K562 (cell line): ENCODE measurements around the gene CNGA1. TPM values are rescaled to one million over a fixed set of nuclear protein-coding genes. Genes with fewer than 3 reads are reported as not detected.

Source experiments
- GMEB1 ChIP-seq: fragments of 250-450 bp; sonication (Bioruptor Pico); IDR thresholded peaks from 2 replicates; pipeline ENCODE4 v1.4.0; 2020; ENCODE audit warnings: mild to moderate bottlenecking
- IFI16 ChIP-seq: fragments of 250-450 bp; sonication (Bioruptor Pico); IDR thresholded peaks from 2 replicates; pipeline ENCODE4 v2.1.2; 2022; ENCODE audit warnings: mild to moderate bottlenecking, inconsistent platforms
- KAT8 ChIP-seq: fragments of 450-650 bp; IDR thresholded peaks from 2 replicates; pipeline ENCODE4 v1.6.1; 2016; ENCODE audit warnings: low read depth, mild to moderate bottlenecking
- KHSRP ChIP-seq: fragments of 450-650 bp; IDR thresholded peaks from 2 replicates; pipeline ENCODE4 v1.6.1; 2017
- MTA2 ChIP-seq: fragments of 450-650 bp; IDR thresholded peaks from 2 replicates; pipeline ENCODE4 v1.6.1; 2016; ENCODE audit warnings: low read depth
- MXD1 ChIP-seq: fragments of 250-450 bp; sonication (Bioruptor Pico); IDR thresholded peaks from 2 replicates; pipeline ENCODE4 v1.8.0; 2021; ENCODE audit warnings: borderline replicate concordance, mild to moderate bottlenecking, moderate library complexity; ENCODE audit not compliant: poor library complexity, severe bottlenecking
- MYNN ChIP-seq, 2 experiments: sonication (generic); formaldehyde crosslinking in 1 of 2; IDR thresholded peaks; 2 replicates each; pipeline versions ENCODE4 v1.5.0 to v1.6.1; 2016 to 2020; ENCODE audit warnings: antibody characterized with exemption in 1 of 2, missing genetic modification reagents in 1 of 2
- NCOA6 ChIP-seq: fragments of 450-650 bp; IDR thresholded peaks from 2 replicates; pipeline ENCODE4 v1.6.1; 2017; ENCODE audit warnings: mild to moderate bottlenecking
- NUFIP1 ChIP-seq: fragments of 450-650 bp; IDR thresholded peaks from 2 replicates; pipeline ENCODE4 v1.6.1; 2018; ENCODE audit not compliant: partially characterized antibody
- POLR2G ChIP-seq: fragments of 200-400 bp; formaldehyde crosslinking; IDR thresholded peaks from 2 replicates; pipeline ENCODE4 v1.6.1; 2017; ENCODE audit warnings: low read depth, mild to moderate bottlenecking, antibody characterized with exemption, low read length, moderate library complexity
- RAD21 ChIP-seq, 2 experiments: fragments of 250-450 bp in 1 of 2; fragments of 450-650 bp in 1 of 2; sonication (Bioruptor Pico) in 1 of 2; formaldehyde crosslinking in 1 of 2; IDR thresholded peaks in 1 of 2; conservative IDR thresholded peaks in 1 of 2; 2 replicates each; pipeline versions ENCODE4 v1.4.0 to v1.8.0; 2020 to 2022; ENCODE audit warnings: mild to moderate bottlenecking in 2 of 2, moderate library complexity in 1 of 2
- SIRT6 ChIP-seq: IDR thresholded peaks from one replicate; pipeline ENCODE4 v1.6.1; 2012; ENCODE audit warnings: low read depth, mild to moderate bottlenecking, control low read depth, inconsistent platforms, low read length, moderate library complexity
- TBP ChIP-seq: optimal IDR thresholded peaks from 2 replicates; pipeline ENCODE3; 2011; ENCODE audit warnings: low read depth, low read length, improper control_type of control experiment
- TSHZ1 ChIP-seq: fragments of 250-450 bp; sonication (Bioruptor Pico); IDR thresholded peaks from 2 replicates; pipeline ENCODE4 v1.4.0; 2020; ENCODE audit warnings: mild to moderate bottlenecking, moderate library complexity
- XRCC5 ChIP-seq: fragments of 200-400 bp; formaldehyde crosslinking; IDR thresholded peaks from 2 replicates; pipeline ENCODE4 v1.6.1; 2017; ENCODE audit warnings: low read depth, mild to moderate bottlenecking, low read length
- ZNF12 ChIP-seq: sonication (generic); formaldehyde crosslinking; IDR thresholded peaks from 2 replicates; pipeline ENCODE4 v1.4.0; 2020; ENCODE audit warnings: mild to moderate bottlenecking, missing genetic modification reagents
- ZNF445 ChIP-seq: fragments of 250-450 bp; sonication (Bioruptor Pico); IDR thresholded peaks from 2 replicates; pipeline ENCODE4 v1.4.0; 2020; ENCODE audit warnings: low read depth, mild to moderate bottlenecking, moderate library complexity
- ZNF830 ChIP-seq: fragments of 250-450 bp; sonication (Bioruptor Pico); IDR thresholded peaks from 2 replicates; pipeline ENCODE4 v1.5.0; 2021; ENCODE audit warnings: mild to moderate bottlenecking
- polyA plus RNA-seq, 8 experiments: library from polyadenylated mRNA; depleted of rRNA in 4 of 8; stranded (reverse) in 5 of 8; unstranded in 3 of 8; fragments of >200 nt; fragmentation: Nextera tagmentation in 2 of 8; fragmentation: Illumina TruSeq in 1 of 8; extraction: Ambion mirVana in 2 of 8; extraction: Trizol in 1 of 8; gene quantifications; 2 replicates each; pipeline versions ENCODE4 v1.2.1 to v1.2.3, GENCODE V29; 2011 to 2014; ENCODE audit warnings: inconsistent platforms in 1 of 8, missing spikeins in 1 of 8
- total RNA-seq, 7 experiments: library from RNA; depleted of rRNA in 6 of 7; stranded (reverse); fragments of >200 nt in 6 of 7; fragmentation: Illumina TruSeq in 2 of 7; extraction: Trizol in 2 of 7; gene quantifications; 2 replicates each; pipeline versions ENCODE4 v1.2.1 to v1.2.3, GENCODE V29; 2011 to 2021; ENCODE audit warnings: low replicate concordance in 1 of 7
- TF ChIP-seq, protein P1 (sequence below), 2 experiments: IDR thresholded peaks; 2 replicates each; pipeline ENCODE4 v1.6.1; 2012; ENCODE audit warnings: improper control_type of control experiment in 2 of 2, low read depth in 2 of 2, low read length in 2 of 2, borderline replicate concordance in 1 of 2
- TF ChIP-seq, protein P2 (sequence below): fragments of 250-450 bp; sonication (Bioruptor Pico); IDR thresholded peaks from 2 replicates; pipeline ENCODE4 v1.8.0; 2021; ENCODE audit warnings: moderate library complexity, mild to moderate bottlenecking, inconsistent platforms

The CNGA1 gene
- total and polyA plus RNA-seq, 9 of the 15 experiments (the other 6 are each of a cell fraction or from before 2014, with no cell fraction given), result 0.03 to 0.29 (median 0.04) TPM; not detected in 5

- TF ChIP-seq TBP (peak; percentile 89), IFI16 (CRISPR knock-in tag) (no peak), NCOA6 (no peak), ZNF445 (CRISPR knock-in tag) (no peak), RAD21 (CRISPR knock-in tag; conservative IDR thresholded peaks at IDR 0.05 in 1 of 2, IDR thresholded peaks at IDR 0.05 in 1 of 2) (no peak), MXD1 (CRISPR knock-in tag) (peak; percentile 55), ZNF830 (CRISPR knock-in tag) (no peak), MTA2 (peak; percentile 76), POLR2G (peak; percentile 97), KAT8 (no peak), GMEB1 (CRISPR knock-in tag) (peak; percentile 85), SIRT6 (no peak), KHSRP (no peak), MYNN (IDR thresholded peaks at IDR 0.05) (no peak), MYNN (CRISPR knock-in tag; IDR thresholded peaks at IDR 0.05) (no peak), XRCC5 (0 out of 2 replicates have a peak, but pooled peaks have one; percentile 45), TSHZ1 (CRISPR knock-in tag) (no peak), NUFIP1 (no peak), ZNF12 (CRISPR knock-in tag) (no peak)
- TF ChIP-seq, protein P1, sequence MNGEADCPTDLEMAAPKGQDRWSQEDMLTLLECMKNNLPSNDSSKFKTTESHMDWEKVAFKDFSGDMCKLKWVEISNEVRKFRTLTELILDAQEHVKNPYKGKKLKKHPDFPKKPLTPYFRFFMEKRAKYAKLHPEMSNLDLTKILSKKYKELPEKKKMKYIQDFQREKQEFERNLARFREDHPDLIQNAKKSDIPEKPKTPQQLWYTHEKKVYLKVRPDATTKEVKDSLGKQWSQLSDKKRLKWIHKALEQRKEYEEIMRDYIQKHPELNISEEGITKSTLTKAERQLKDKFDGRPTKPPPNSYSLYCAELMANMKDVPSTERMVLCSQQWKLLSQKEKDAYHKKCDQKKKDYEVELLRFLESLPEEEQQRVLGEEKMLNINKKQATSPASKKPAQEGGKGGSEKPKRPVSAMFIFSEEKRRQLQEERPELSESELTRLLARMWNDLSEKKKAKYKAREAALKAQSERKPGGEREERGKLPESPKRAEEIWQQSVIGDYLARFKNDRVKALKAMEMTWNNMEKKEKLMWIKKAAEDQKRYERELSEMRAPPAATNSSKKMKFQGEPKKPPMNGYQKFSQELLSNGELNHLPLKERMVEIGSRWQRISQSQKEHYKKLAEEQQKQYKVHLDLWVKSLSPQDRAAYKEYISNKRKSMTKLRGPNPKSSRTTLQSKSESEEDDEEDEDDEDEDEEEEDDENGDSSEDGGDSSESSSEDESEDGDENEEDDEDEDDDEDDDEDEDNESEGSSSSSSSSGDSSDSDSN (IDR thresholded peaks at IDR 0.05; ENCODE audit: borderline replicate concordance in 1 of 2, low read depth in 2 of 2, low read length in 2 of 2), result 0 out of 4 replicates have a peak, but pooled peaks of 1 of the 2 experiments have one; percentile 52
- TF ChIP-seq, protein P2, sequence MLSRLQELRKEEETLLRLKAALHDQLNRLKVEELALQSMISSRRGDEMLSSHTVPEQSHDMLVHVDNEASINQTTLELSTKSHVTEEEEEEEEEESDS, result no peak
Observed at GRCh38 chr4:47914220-47914925, 102.1 kb downstream of the CNGA1 start, which contains the start of gene NFXL1 (continued).
